CD4-positive, alpha-beta memory T cell (primary cell): ENCODE data around the gene GSC. TPM values are rescaled to one million over a fixed set of nuclear protein-coding genes. Genes with fewer than 3 reads are reported as not detected.

Experiments used
- CTCF ChIA-PET: fragments of 350-600 bp; sonication (Branson Sonifier 250); formaldehyde crosslinking; loops from one replicate; lab custom pipeline; 2021; ENCODE audit warnings: inconsistent platforms; ENCODE audit not compliant: partially characterized antibody; lab: Charles Lee
- POLR2A ChIA-PET: fragments of 350-600 bp; sonication (Branson Sonifier 250); formaldehyde crosslinking; loops from one replicate; lab custom pipeline; 2021; ENCODE audit not compliant: partially characterized antibody; lab: Charles Lee
- DNase-seq, 5 donors: peaks; one replicate each; pipeline versions ENCODE4 v3.0.0 to v3.0.0-alpha.2; 2020 to 2022; ENCODE audit warnings: mixed read lengths in 1 of 5
- H3K27ac ChIP-seq: one replicate; pipeline ENCODE4 v1.7.0; 2013; ENCODE audit warnings: low read depth, low read length
- H3K27me3 ChIP-seq: 2 replicates; pipeline ENCODE4 v1.7.0; 2013; ENCODE audit warnings: mild to moderate bottlenecking, low read length, moderate library complexity; ENCODE audit not compliant: insufficient read depth
- H3K36me3 ChIP-seq: 2 replicates; pipeline ENCODE4 v1.7.0; 2013; ENCODE audit warnings: mild to moderate bottlenecking, low read length, moderate library complexity; ENCODE audit not compliant: insufficient read depth
- H3K4me1 ChIP-seq: 2 replicates; pipeline ENCODE4 v1.7.0; 2013; ENCODE audit warnings: mild to moderate bottlenecking, low read length, moderate library complexity; ENCODE audit not compliant: insufficient read depth
- H3K4me3 ChIP-seq, 2 donors: one replicate each; pipeline ENCODE4 v1.7.0; 2013; ENCODE audit warnings: low read length in 2 of 2, mild to moderate bottlenecking in 1 of 2
- H3K9me3 ChIP-seq, 2 donors: one replicate each; pipeline ENCODE4 v1.7.0; 2013; ENCODE audit warnings: low read length in 2 of 2, control low read depth in 1 of 2; ENCODE audit not compliant: control insufficient read depth in 1 of 2
- H3K27ac Mint-ChIP-seq, 7 donors: one replicate each; pipeline ENCODE4 v1.8.0; 2020 to 2021; ENCODE audit warnings: mixed read lengths in 7 of 7, mild to moderate bottlenecking in 6 of 7, inconsistent platforms in 3 of 7, moderate library complexity in 3 of 7
- H3K27me3 Mint-ChIP-seq, 2 donors: one replicate each; pipeline ENCODE4 v1.8.0; 2020 to 2021; ENCODE audit warnings: mixed read lengths in 2 of 2
- H3K36me3 Mint-ChIP-seq, 2 donors: one replicate each; pipeline ENCODE4 v1.8.0; 2020 to 2021; ENCODE audit warnings: mixed read lengths in 2 of 2, inconsistent platforms in 1 of 2, mild to moderate bottlenecking in 1 of 2
- H3K4me1 Mint-ChIP-seq, 4 donors: one replicate each; pipeline ENCODE4 v1.8.0; 2020 to 2021; ENCODE audit warnings: mixed read lengths in 4 of 4, mild to moderate bottlenecking in 1 of 4
- H3K4me3 Mint-ChIP-seq, 8 donors: one replicate each; pipeline ENCODE4 v1.8.0; 2020 to 2021; ENCODE audit warnings: mixed read lengths in 8 of 8, mild to moderate bottlenecking in 7 of 8, moderate library complexity in 6 of 8, inconsistent platforms in 3 of 8
- H3K9me3 Mint-ChIP-seq, 8 donors: one replicate each; pipeline ENCODE4 v1.8.0; 2020 to 2021; ENCODE audit warnings: mixed read lengths in 8 of 8, mild to moderate bottlenecking in 5 of 8, inconsistent platforms in 3 of 8, moderate library complexity in 1 of 8
- intact Hi-C: fragments of 100-400 bp; cut with micrococcal nuclease; formaldehyde crosslinking; loops from one replicate; pipeline ENCODE4 v1.15.1; 2023
- polyA plus RNA-seq, 2 donors: library from polyadenylated mRNA; unstranded; fragments of 300-500 nt; fragmentation: Illumina TruSeq; gene quantifications; one replicate each; pipeline ENCODE4 v1.2.3, GENCODE V29; 2021
- total RNA-seq, 2 experiments: library from RNA; stranded (reverse); gene quantifications; one replicate each; pipeline ENCODE4 v1.2.3, GENCODE V29; 2021

The GSC gene
- total and polyA plus RNA-seq, 4 experiments from 2014 or later = 0.35 TPM; not detected in 3

DNA sequence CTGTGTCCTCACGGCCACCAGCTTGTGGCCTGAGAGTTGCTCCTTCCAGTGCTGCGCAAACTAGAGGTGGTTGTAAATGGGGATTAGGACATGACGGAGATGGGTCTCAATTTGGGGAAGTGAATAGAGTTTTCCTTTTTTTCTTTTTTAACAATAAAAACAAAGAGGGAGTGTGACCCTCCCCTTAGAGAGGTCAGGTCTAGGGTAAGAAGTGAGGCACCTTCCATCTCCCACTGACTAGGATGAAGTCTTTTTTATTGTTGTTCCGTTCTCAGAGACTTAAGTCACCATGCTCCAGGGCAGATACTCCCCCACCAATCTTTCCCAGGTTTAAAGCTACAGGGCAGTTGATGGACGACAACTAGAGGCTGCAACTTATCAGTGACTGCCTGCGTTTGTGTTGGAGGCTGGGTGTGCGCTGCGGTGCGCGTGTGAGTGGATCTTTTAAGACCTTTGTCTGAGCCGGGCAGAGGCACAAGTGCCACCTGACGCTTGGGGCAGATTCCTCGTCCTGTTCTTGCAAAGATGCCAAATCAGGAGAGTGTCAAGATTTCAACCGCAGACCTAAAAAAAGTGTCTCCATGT, 2.1 kb upstream of the GSC start:
- Mint-ChIP-seq H3K4me3 (peak overlapping the region in 5 of 8 donors; percentile 2 to 64 (median 20)), H3K36me3 (no peaks in the 10 kb centered on the region), H3K9me3 (peaks cover 0 to 16% (median 1%) of the 10 kb centered on the region in 8 donors), H3K27ac (peak overlapping the region in 2 of 7 donors; percentile 17 to 65), H3K4me1 (peaks cover 9 to 42% (median 23%) of the 10 kb centered on the region in 4 donors), H3K27me3 (peaks cover 56 to 65% of the 10 kb centered on the region in 2 donors)
- no peak for DNase-seq
- Histone ChIP-seq H3K27ac (no peak overlapping the region), H3K4me1 (peaks cover 12% of the 10 kb centered on the region), H3K4me3 (no peak overlapping the region), H3K9me3 (no peaks in the 10 kb centered on the region), H3K27me3 (peaks cover 61% of the 10 kb centered on the region), H3K36me3 (no peaks in the 10 kb centered on the region)
- intact Hi-C loops = no loop called here
- ChIA-PET CTCF (no interaction called here), POLR2A (no interaction called here)

DNA sequence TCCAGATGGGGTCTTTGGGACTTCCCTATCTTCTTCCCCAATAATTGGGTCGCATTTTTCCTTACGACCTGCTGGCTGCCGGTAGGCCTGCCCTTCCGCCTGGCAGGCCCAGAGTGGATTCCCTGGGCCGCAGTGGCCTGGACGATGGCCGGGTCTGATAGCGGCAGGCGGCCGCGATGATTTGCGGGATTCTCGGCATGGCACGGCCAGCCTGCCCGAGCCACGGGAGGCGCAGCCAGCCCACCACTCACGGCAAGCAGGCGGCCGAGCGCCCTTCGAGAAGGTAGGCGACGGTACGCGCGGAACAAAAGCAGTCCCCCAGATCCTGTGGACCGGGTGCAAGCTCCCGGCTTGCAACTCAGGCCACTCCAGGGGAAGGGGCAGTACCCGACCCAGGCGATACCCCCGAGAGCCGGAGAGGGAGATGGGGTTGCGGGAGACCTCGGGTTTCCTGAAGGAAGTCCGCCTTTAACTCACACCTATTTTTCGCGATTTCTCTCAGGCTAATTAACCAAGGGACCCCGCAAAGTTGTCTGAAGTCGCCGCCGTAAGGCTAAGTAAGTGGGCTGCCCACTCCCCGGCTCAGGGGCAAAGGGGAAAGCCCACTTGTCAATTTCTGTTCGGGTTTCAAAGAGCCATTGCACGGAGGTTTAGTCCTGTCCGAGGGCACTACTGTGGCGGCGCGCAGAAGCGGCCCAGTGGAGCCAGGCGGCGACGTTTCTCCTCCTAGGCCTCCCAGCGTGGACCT, 1.4 kb upstream of the GSC start:
- no peak for DNase-seq
- Mint-ChIP-seq H3K27ac (peak overlapping the region in 2 of 7 donors; percentile 17 to 65), H3K4me1 (peaks cover 9 to 44% (median 22%) of the 10 kb centered on the region in 4 donors), H3K4me3 (peak overlapping the region in 5 of 8 donors; percentile 33 to 70 (median 55)), H3K27me3 (peaks cover 56 to 65% of the 10 kb centered on the region in 2 donors), H3K36me3 (no peaks in the 10 kb centered on the region), H3K9me3 (peaks cover 0 to 16% (median 1%) of the 10 kb centered on the region in 8 donors)
- POLR2A ChIA-PET = no interaction called here
- no peak overlapping the region for H3K4me3 ChIP-seq
- peaks cover 64% of the 10 kb centered on the region for H3K27me3 ChIP-seq
- no peaks in the 10 kb centered on the region for H3K36me3 ChIP-seq
- intact Hi-C loops = no loop called here
- CTCF ChIA-PET = no interaction called here
- H3K9me3 ChIP-seq = no peaks in the 10 kb centered on the region
- no peak overlapping the region for H3K27ac ChIP-seq
- H3K4me1 ChIP-seq = peaks cover 12% of the 10 kb centered on the region

DNA sequence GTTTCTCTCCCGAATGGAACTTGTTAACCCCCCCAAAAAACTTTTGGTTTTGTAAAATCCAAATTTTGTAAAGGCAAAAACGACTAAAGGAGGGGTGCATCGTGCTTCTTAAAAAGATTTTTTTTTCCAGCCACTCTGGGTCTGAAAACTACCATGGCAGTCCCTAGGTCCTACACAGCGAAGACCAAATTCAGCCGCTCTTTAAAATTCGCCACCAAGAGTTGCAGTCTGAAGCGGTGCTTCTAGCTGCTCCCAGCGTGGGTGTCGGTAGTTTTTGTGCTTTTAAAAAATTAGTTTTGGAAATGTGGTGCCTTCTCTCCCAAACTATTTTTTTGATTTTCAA, 873 bp upstream of the GSC start:
- Histone ChIP-seq H3K9me3 (no peaks in the 10 kb centered on the region), H3K27ac (no peak overlapping the region), H3K4me3 (no peak overlapping the region), H3K27me3 (peaks cover 60% of the 10 kb centered on the region), H3K36me3 (no peaks in the 10 kb centered on the region), H3K4me1 (peaks cover 12% of the 10 kb centered on the region)
- Mint-ChIP-seq H3K9me3 (peaks cover 0 to 13% (median 1%) of the 10 kb centered on the region in 8 donors), H3K27ac (no peak overlapping the region), H3K36me3 (no peaks in the 10 kb centered on the region), H3K4me3 (peak overlapping the region in 7 of 8 donors; percentile 39 to 70 (median 55)), H3K4me1 (peaks cover 9 to 41% (median 21%) of the 10 kb centered on the region in 4 donors), H3K27me3 (peaks cover 52 to 63% of the 10 kb centered on the region in 2 donors)
- DNase-seq = no peak
- intact Hi-C loops = no loop called here
- ChIA-PET POLR2A (no interaction called here), CTCF (interaction anchor here (0.6 kb wide), 1 partner anchor 162 kb away, joined by 3 read pairs; no protein-coding TSS in a partner anchor)

DNA sequence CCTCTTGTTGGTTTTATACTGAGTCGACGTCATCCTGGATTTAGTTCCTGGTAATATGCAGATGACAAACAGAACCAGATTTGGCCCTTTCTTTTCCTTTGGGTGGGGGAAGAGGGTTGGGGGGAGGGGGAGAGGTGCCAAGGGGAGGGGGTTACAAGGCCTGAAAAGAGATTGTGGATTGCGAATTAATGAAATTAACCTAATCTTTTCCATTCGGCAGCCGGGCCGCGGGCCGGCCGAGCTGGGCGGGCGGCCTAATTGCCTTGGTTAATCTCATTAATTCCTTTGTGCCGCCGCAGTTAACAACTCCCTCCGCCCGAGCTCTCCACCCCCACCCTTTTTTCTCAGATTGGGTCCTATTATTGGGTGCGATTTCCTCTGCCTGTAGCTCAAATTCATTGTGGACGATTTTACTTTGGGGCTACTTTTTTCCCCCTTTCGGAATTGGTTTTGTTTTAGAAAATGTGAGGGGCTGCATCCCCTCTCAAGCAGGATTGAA, 387 bp upstream of the GSC start:
- no peaks in the 10 kb centered on the region for H3K9me3 ChIP-seq
- Mint-ChIP-seq H3K27me3 (peaks cover 50 to 62% of the 10 kb centered on the region in 2 donors), H3K4me1 (peaks cover 7 to 38% (median 19%) of the 10 kb centered on the region in 4 donors), H3K36me3 (no peaks in the 10 kb centered on the region), H3K9me3 (peaks cover 0 to 13% (median 1%) of the 10 kb centered on the region in 8 donors), H3K27ac (no peak overlapping the region), H3K4me3 (peak overlapping the region; percentile 39 to 70 (median 58))
- peak overlapping the region in 1 of 2 donors; percentile 19 for H3K4me3 ChIP-seq
- intact Hi-C loops = no loop called here
- no peaks in the 10 kb centered on the region for H3K36me3 ChIP-seq
- ChIA-PET CTCF (interaction anchor here (0.6 kb wide), 1 partner anchor 163 kb away, joined by 3 read pairs; no protein-coding TSS in a partner anchor), POLR2A (no interaction called here)
- DNase-seq = no peak
- H3K27ac ChIP-seq = no peak overlapping the region
- H3K4me1 ChIP-seq = peaks cover 12% of the 10 kb centered on the region
- peaks cover 57% of the 10 kb centered on the region for H3K27me3 ChIP-seq

DNA sequence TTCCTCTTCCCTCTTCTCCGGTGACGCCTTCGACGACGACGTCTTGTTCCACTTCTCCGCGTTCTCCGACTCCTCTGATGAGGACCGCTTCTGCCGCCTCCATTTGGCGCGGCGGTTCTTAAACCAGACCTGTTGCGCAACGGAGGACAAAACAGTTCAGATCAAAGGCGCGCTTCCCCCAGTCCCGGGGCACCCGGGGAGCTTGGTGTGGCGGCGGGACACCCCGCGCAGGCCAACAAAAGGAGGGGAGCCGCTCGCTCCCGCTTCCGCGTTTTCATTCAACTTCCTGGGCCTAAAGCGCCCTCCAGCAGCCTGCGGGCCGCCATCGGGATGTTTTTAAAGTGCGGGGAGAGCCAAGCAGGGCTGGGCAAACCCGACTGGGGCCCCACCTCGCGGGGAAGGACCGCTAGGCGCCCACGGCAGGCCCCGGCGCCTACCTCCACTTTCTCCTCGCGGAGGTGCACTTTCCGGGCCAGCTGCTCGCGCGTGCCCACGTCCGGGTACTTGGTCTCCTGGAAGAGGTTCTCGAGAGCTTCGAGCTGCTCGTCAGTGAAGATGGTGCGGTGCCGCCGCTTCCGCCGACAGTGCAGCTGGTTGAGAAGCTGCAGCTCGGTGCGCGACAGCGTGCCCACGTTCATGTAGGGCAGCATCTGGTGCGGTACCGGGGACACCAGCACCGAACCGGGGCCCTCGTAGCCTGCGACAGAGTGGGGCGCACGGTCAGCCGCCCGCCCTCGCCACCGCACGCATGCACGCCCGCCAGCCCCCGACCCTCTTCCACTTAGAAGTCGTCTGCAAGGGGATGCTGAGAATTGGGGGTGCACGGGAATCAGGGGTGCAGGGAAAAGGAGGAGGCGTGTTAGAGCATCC, 1.2 kb downstream of the GSC start:
- no peaks in the 10 kb centered on the region for H3K36me3 ChIP-seq
- peaks cover 12% of the 10 kb centered on the region for H3K4me1 ChIP-seq
- peaks cover 0 to 14% (median 1%) of the 10 kb centered on the region in 8 donors for H3K9me3 Mint-ChIP-seq
- no peak overlapping the region for H3K27ac Mint-ChIP-seq
- ChIA-PET POLR2A (no interaction called here), CTCF (no interaction called here)
- H3K4me3 ChIP-seq = peak overlapping the region in 1 of 2 donors; percentile 19
- no peak overlapping the region for H3K27ac ChIP-seq
- peak overlapping the region; percentile 63 to 86 (median 80) for H3K4me3 Mint-ChIP-seq
- H3K9me3 ChIP-seq = no peaks in the 10 kb centered on the region
- intact Hi-C loops = no loop called here
- H3K4me1 Mint-ChIP-seq = peaks cover 5 to 38% (median 16%) of the 10 kb centered on the region in 4 donors
- peak in 4 of 5 donors; percentile 10 to 46 (median 19) for DNase-seq
- peaks cover 48% of the 10 kb centered on the region for H3K27me3 ChIP-seq
- no peaks in the 10 kb centered on the region for H3K36me3 Mint-ChIP-seq
- H3K27me3 Mint-ChIP-seq = peaks cover 51 to 58% of the 10 kb centered on the region in 2 donors

DNA sequence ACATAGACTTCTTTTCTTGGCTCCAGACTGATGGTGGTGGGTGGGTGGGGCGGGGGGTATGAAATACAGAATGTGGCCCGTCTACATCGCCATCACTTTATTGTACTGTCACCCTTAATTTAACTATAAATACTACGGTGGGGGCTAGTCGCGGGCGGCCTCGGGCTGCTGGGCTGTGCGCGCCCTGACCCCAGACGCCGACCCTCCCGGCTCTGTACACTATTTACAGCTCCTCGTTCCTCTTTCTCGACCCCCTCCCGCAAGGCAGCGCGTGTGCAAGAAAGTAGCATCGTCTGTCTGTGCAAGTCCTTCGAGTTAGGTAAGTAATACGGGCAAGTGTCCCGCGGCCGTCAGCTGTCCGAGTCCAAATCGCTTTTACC, 1.8 kb downstream of the GSC start:
- peak overlapping the region in 7 of 8 donors; percentile 39 to 84 (median 78) for H3K4me3 Mint-ChIP-seq
- peaks cover 5 to 38% (median 16%) of the 10 kb centered on the region in 4 donors for H3K4me1 Mint-ChIP-seq
- ChIA-PET CTCF (no interaction called here), POLR2A (no interaction called here)
- no peak for DNase-seq
- no peaks in the 10 kb centered on the region for H3K36me3 ChIP-seq
- intact Hi-C loops = no loop called here
- peaks cover 42% of the 10 kb centered on the region for H3K27me3 ChIP-seq
- H3K4me3 ChIP-seq = no peak overlapping the region
- H3K36me3 Mint-ChIP-seq = no peaks in the 10 kb centered on the region
- H3K9me3 Mint-ChIP-seq = peaks cover 0 to 9% (median under 1%) of the 10 kb centered on the region in 8 donors
- H3K9me3 ChIP-seq = no peaks in the 10 kb centered on the region
- no peak overlapping the region for H3K27ac ChIP-seq
- no peak overlapping the region for H3K27ac Mint-ChIP-seq
- peaks cover 12% of the 10 kb centered on the region for H3K4me1 ChIP-seq
- H3K27me3 Mint-ChIP-seq = peaks cover 48 to 56% of the 10 kb centered on the region in 2 donors
